RWPE2 (cell line): ENCODE results near the gene KLK15.

ENCODE experiments used
- ATAC-seq: fragments of 200-7000 bp; cut with Tn5 transposase; 3 replicates; pipeline ENCODE4 v1.9.1; 2021; ENCODE audit warnings: low read depth
- DNase-seq: peaks from one replicate; pipeline ENCODE4 v3.0.0-alpha.2; 2020; ENCODE audit warnings: low spot score
- H3K27ac ChIP-seq: fragments of 450-650 bp; 2 replicates; pipeline ENCODE4 v1.5.1; 2017; ENCODE audit warnings: mild to moderate bottlenecking; ENCODE audit not compliant: poor library complexity, severe bottlenecking
- H3K27me3 ChIP-seq: fragments of 250-450 bp; sonication (Bioruptor Pico); 2 replicates; pipeline ENCODE4 v1.5.1; 2021; ENCODE audit warnings: mild to moderate bottlenecking, moderate library complexity; ENCODE audit not compliant: insufficient read depth, poor library complexity, severe bottlenecking
- H3K36me3 ChIP-seq: fragments of 250-450 bp; sonication (Bioruptor Pico); 2 replicates; pipeline ENCODE4 v1.5.1; 2020; ENCODE audit warnings: low read depth, mild to moderate bottlenecking, moderate library complexity
- H3K4me1 ChIP-seq: fragments of 250-450 bp; sonication (Bioruptor Pico); 2 replicates; pipeline ENCODE4 v1.5.1; 2021; ENCODE audit warnings: mild to moderate bottlenecking, moderate library complexity; ENCODE audit not compliant: insufficient read depth, poor library complexity, severe bottlenecking
- H3K4me3 ChIP-seq: fragments of 250-450 bp; sonication (Bioruptor Pico); 2 replicates; pipeline ENCODE4 v1.5.1; 2021; ENCODE audit warnings: mild to moderate bottlenecking, moderate library complexity; ENCODE audit not compliant: severe bottlenecking
- H3K9me3 ChIP-seq: fragments of 250-450 bp; sonication (Bioruptor Pico); 2 replicates; pipeline ENCODE4 v1.5.1; 2021; ENCODE audit warnings: mild to moderate bottlenecking, moderate library complexity; ENCODE audit not compliant: severe bottlenecking
- CTCF ChIP-seq: fragments of 450-650 bp; IDR thresholded peaks from one replicate; pipeline ENCODE4 v1.5.1; 2017; ENCODE audit warnings: mild to moderate bottlenecking, moderate library complexity; ENCODE audit not compliant: poor library complexity, severe bottlenecking

The KLK15 gene

GRCh38 chr19:50799547-50799851 is 33.9 kb downstream of the KLK15 start:
- no peak overlapping the region for H3K27ac ChIP-seq
- H3K36me3 ChIP-seq, result peaks cover 69% of the 10 kb centered on the region
- H3K9me3 ChIP-seq, result no peaks in the 10 kb centered on the region
- no peak for TF ChIP-seq CTCF
- H3K4me3 ChIP-seq, result no peak overlapping the region
- H3K4me1 ChIP-seq, result peaks cover 8% of the 10 kb centered on the region
- DNase-seq, result no peak
- H3K27me3 ChIP-seq, result no peaks in the 10 kb centered on the region
- ATAC-seq, result no peak

- no peak for TF ChIP-seq CTCF
- H3K4me3 ChIP-seq, result no peak overlapping the region
- peaks cover 8% of the 10 kb centered on the region for H3K4me1 ChIP-seq
- no peaks in the 10 kb centered on the region for H3K9me3 ChIP-seq
- no peak overlapping the region for H3K27ac ChIP-seq
- ATAC-seq, result no peak
- peaks cover 69% of the 10 kb centered on the region for H3K36me3 ChIP-seq
- H3K27me3 ChIP-seq, result no peaks in the 10 kb centered on the region
- no peak for DNase-seq
These were observed 34.5 kb downstream of the KLK15 start for GRCh38 chr19:50798659-50799546.

GRCh38 chr19:50797781-50798658 is 35.4 kb downstream of the KLK15 start:
- Histone ChIP-seq H3K4me3 (no peak overlapping the region), H3K36me3 (peaks cover 61% of the 10 kb centered on the region), H3K27ac (no peak overlapping the region), H3K4me1 (peaks cover 8% of the 10 kb centered on the region), H3K27me3 (no peaks in the 10 kb centered on the region), H3K9me3 (no peaks in the 10 kb centered on the region)
- ATAC-seq (no peak), DNase-seq (no peak)
- no peak for TF ChIP-seq CTCF

- H3K4me1 ChIP-seq, result peaks cover 2% of the 10 kb centered on the region
- no peaks in the 10 kb centered on the region for H3K9me3 ChIP-seq
- TF ChIP-seq CTCF, result no peak
- DNase-seq (no peak), ATAC-seq (no peak)
- H3K27ac ChIP-seq, result no peak overlapping the region
- no peak overlapping the region for H3K4me3 ChIP-seq
- no peaks in the 10 kb centered on the region for H3K27me3 ChIP-seq
- H3K36me3 ChIP-seq, result peaks cover 55% of the 10 kb centered on the region
These were observed 36.0 kb downstream of the KLK15 start for GRCh38 chr19:50797429-50797780.
